B cell (primary cell): ENCODE measurements around the gene CFTR. TPM values are rescaled to one million over a fixed set of nuclear protein-coding genes. Genes with fewer than 3 reads are reported as not detected.

Experiments
- ATAC-seq: fragments of 200-7000 bp; cut with Tn5 transposase; one replicate; pipeline ENCODE4 v1.10.0; 2021; ENCODE audit warnings: low read depth, mild to moderate bottlenecking, moderate number of reproducible peaks, moderate library complexity
- CTCF ChIA-PET: fragments of 350-600 bp; sonication (Branson Sonifier 250); formaldehyde crosslinking; loops from one replicate; lab custom pipeline; 2021; ENCODE audit warnings: antibody characterized with exemption, inconsistent platforms; lab: Charles Lee
- POLR2A ChIA-PET: fragments of 350-600 bp; sonication (Branson Sonifier 250); formaldehyde crosslinking; loops from one replicate; lab custom pipeline; 2021; ENCODE audit warnings: antibody characterized with exemption; lab: Charles Lee
- DNase-seq: peaks from one replicate; pipeline ENCODE4 v3.0.0; 2013
- H2AFZ ChIP-seq: 2 replicates; pipeline ENCODE4 v1.6.1; 2012; ENCODE audit warnings: mild to moderate bottlenecking, low read depth, low read length; ENCODE audit not compliant: insufficient read depth, poor library complexity, severe bottlenecking
- H3K27ac ChIP-seq, 2 donors: 1 replicate in 1 of 2; 2 replicates in 1 of 2; pipeline ENCODE4 v1.5.1; 2012 to 2013; ENCODE audit warnings: low read length in 2 of 2, mild to moderate bottlenecking in 2 of 2, moderate library complexity in 1 of 2
- H3K27me3 ChIP-seq, 4 experiments: fragments of 200-600 bp in 1 of 4; sonication (generic) in 1 of 4; replicated peaks in 1 of 4; 1 replicate in 2 of 4; 2 replicates in 2 of 4; pipeline versions ENCODE4 v1.6.1 to v1.7.0; 2013 to 2016; ENCODE audit warnings: low read length in 3 of 4, mild to moderate bottlenecking in 2 of 4, mixed read lengths in 1 of 4, moderate library complexity in 1 of 4; ENCODE audit not compliant: insufficient read depth in 4 of 4, control insufficient read depth in 3 of 4; ENCODE audit errors: control extremely low read depth in 1 of 4
- H3K36me3 ChIP-seq, 2 experiments: replicated peaks in 1 of 2; 1 replicate in 1 of 2; 2 replicates in 1 of 2; pipeline versions ENCODE4 v1.6.1 to v1.7.1; 2013; ENCODE audit warnings: low read length in 1 of 2; ENCODE audit not compliant: insufficient read depth in 2 of 2, control insufficient read depth in 1 of 2; ENCODE audit errors: control extremely low read depth in 1 of 2, extremely low read depth in 1 of 2
- H3K4me1 ChIP-seq, 2 donors: fragments of 200-600 bp in 1 of 2; sonication (generic) in 1 of 2; 1 replicate in 1 of 2; 2 replicates in 1 of 2; pipeline versions ENCODE4 v1.5.1 to v1.6.1; 2013 to 2017; ENCODE audit warnings: low read length in 2 of 2; ENCODE audit not compliant: control insufficient read depth in 2 of 2, insufficient read depth in 2 of 2
- H3K4me2 ChIP-seq: replicated peaks from 2 replicates; pipeline ENCODE3; 2012; ENCODE audit warnings: mild to moderate bottlenecking, low read depth, low read length; ENCODE audit not compliant: poor library complexity, severe bottlenecking
- H3K4me3 ChIP-seq, 5 experiments: fragments of 200-600 bp in 1 of 5; sonication (generic) in 1 of 5; 1 replicate in 3 of 5; 2 replicates in 2 of 5; pipeline versions ENCODE4 v1.5.1 to v1.7.0; 2011 to 2016; ENCODE audit warnings: low read length in 4 of 5, mild to moderate bottlenecking in 4 of 5, low read depth in 2 of 5, control low read depth in 1 of 5, moderate library complexity in 1 of 5; ENCODE audit not compliant: insufficient read depth in 1 of 5; ENCODE audit errors: control extremely low read depth in 1 of 5, extremely low read depth in 1 of 5
- H3K79me2 ChIP-seq: fragments of 200-600 bp; sonication (generic); one replicate; pipeline ENCODE4 v1.6.0; 2016; ENCODE audit warnings: low read length; ENCODE audit not compliant: control insufficient read depth, insufficient read depth
- H3K9ac ChIP-seq: fragments of 200-600 bp; sonication (generic); 2 replicates; pipeline ENCODE4 v1.6.1; 2017; ENCODE audit warnings: mild to moderate bottlenecking, low read length, moderate library complexity
- H3K9me3 ChIP-seq, 3 donors: one replicate each; pipeline versions ENCODE4 v1.6.1 to v1.7.1; 2013; ENCODE audit warnings: low read length in 2 of 3; ENCODE audit not compliant: control insufficient read depth in 2 of 3, insufficient read depth in 1 of 3; ENCODE audit errors: control extremely low read depth in 1 of 3
- H4K20me1 ChIP-seq: 2 replicates; pipeline ENCODE4 v1.6.0; 2012; ENCODE audit warnings: mild to moderate bottlenecking, low read length; ENCODE audit not compliant: insufficient read depth, control insufficient read depth, poor library complexity, severe bottlenecking
- H3K27ac Mint-ChIP-seq: one replicate; pipeline ENCODE4 v1.8.0; 2021; ENCODE audit warnings: mixed read lengths
- H3K27me3 Mint-ChIP-seq: one replicate; pipeline ENCODE4 v1.8.0; 2021; ENCODE audit warnings: mixed read lengths
- H3K4me1 Mint-ChIP-seq: one replicate; pipeline ENCODE4 v1.8.0; 2021; ENCODE audit warnings: mixed read lengths
- H3K4me3 Mint-ChIP-seq: one replicate; pipeline ENCODE4 v1.8.0; 2021; ENCODE audit warnings: mixed read lengths
- H3K9me3 Mint-ChIP-seq: one replicate; pipeline ENCODE4 v1.8.0; 2022; ENCODE audit warnings: mixed read lengths; ENCODE audit not compliant: insufficient read depth
- EZH2 ChIP-seq: IDR thresholded peaks from 2 replicates; pipeline ENCODE4 v1.6.1; 2012; ENCODE audit warnings: borderline replicate concordance, low read depth, mild to moderate bottlenecking, moderate library complexity, low read length; ENCODE audit not compliant: insufficient read depth, poor library complexity, severe bottlenecking
- intact Hi-C: fragments of 100-400 bp; cut with micrococcal nuclease; formaldehyde crosslinking; loops from one replicate; pipeline ENCODE4 v1.10.0; 2022
- polyA plus RNA-seq: library from polyadenylated mRNA; depleted of rRNA; stranded (reverse); fragments of >200 nt; gene quantifications from 2 replicates; pipeline ENCODE4 v1.2.3, GENCODE V29; 2012
- total RNA-seq, 2 donors: library from RNA; stranded (reverse); fragments of 120-200 nt in 1 of 2; gene quantifications; 1 replicate in 1 of 2; 2 replicates in 1 of 2; pipeline versions ENCODE4 v1.2.3 to v1.2.4, GENCODE V29; 2013 to 2022
- TF ChIP-seq, protein P1 (sequence below): fragments of 200-600 bp; IDR thresholded peaks from one replicate; pipeline ENCODE4 v1.8.0; 2022; ENCODE audit warnings: antibody characterized with exemption, mild to moderate bottlenecking

The CFTR gene
- total and polyA plus RNA-seq, 2 donors (not counting 1 experiment from before 2014, with no cell fraction given) = not detected

DNA sequence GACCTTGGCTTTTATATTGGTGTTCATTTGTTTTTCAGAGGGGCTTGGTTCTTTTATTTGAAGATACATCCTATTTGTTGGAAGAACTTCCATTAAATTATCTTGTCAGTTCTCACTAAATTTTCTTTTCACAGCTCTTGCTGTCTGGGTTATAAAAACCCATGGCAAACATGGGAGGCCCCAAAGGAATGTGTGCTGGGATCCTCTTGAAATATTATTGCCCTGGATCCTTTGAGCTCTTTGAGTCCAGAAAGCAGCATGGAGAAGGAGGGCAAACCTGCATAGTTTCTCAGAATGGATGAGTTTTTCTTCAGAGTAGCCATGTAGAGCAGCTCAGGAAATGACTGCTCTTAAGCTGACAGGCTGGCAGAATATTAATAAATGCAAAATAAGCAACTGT, 206.0 kb downstream of the CFTR start:
- Histone ChIP-seq H3K4me3 (no peak overlapping the region), H3K79me2 (no peaks in the 10 kb centered on the region), H2AFZ (no peak overlapping the region), H3K9me3 (no peaks in the 10 kb centered on the region), H3K4me2 (no peak overlapping the region), H3K36me3 (no peaks in the 10 kb centered on the region), H3K27me3 (no peaks in the 10 kb centered on the region), H3K4me1 (no peaks in the 10 kb centered on the region), H3K27ac (no peak overlapping the region), H3K9ac (no peak overlapping the region), H4K20me1 (no peaks in the 10 kb centered on the region)
- DNase-seq (no peak), ATAC-seq (no peak)
- Mint-ChIP-seq H3K27me3 (no peaks in the 10 kb centered on the region), H3K27ac (no peak overlapping the region), H3K9me3 (no peaks in the 10 kb centered on the region), H3K4me3 (no peak overlapping the region), H3K4me1 (no peaks in the 10 kb centered on the region)
- no peak for TF ChIP-seq EZH2
- TF ChIP-seq, protein P1, sequence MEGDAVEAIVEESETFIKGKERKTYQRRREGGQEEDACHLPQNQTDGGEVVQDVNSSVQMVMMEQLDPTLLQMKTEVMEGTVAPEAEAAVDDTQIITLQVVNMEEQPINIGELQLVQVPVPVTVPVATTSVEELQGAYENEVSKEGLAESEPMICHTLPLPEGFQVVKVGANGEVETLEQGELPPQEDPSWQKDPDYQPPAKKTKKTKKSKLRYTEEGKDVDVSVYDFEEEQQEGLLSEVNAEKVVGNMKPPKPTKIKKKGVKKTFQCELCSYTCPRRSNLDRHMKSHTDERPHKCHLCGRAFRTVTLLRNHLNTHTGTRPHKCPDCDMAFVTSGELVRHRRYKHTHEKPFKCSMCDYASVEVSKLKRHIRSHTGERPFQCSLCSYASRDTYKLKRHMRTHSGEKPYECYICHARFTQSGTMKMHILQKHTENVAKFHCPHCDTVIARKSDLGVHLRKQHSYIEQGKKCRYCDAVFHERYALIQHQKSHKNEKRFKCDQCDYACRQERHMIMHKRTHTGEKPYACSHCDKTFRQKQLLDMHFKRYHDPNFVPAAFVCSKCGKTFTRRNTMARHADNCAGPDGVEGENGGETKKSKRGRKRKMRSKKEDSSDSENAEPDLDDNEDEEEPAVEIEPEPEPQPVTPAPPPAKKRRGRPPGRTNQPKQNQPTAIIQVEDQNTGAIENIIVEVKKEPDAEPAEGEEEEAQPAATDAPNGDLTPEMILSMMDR = no peak
- intact Hi-C loops = no loop called here
- ChIA-PET CTCF (interaction anchor here (0.6 kb wide), 1 partner anchor 119 kb away, joined by 3 read pairs; no protein-coding TSS in a partner anchor), POLR2A (no interaction called here)

DNA sequence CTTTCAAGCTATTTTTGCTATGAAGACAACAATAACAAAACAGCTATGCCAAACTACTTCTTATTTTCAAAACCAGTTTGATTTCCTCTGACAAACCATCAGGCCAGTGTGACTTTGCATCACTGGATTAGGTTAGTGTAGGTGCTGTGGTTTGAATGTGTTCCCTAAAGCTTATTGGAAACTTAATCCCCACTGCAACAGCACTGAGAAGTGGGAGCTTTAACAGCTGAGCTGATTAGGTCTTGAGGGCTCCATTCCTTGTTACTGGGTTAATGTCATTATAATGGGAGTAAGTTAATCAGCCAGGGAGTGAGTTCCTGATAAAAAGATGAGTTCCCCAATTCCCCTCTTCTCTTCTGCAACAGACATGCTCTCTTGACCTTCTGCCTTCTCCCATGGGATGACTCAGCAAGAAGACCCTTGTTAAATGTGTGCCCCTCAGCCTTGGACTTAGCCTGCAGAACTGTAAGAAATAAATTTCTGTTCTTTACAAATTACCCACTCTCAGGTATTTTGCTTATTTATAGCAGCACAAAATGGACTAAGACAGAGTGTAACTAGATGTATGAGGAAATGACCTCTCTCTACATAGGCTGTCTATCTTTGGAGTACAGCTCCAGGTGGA, 206.6 kb downstream of the CFTR start:
- Histone ChIP-seq H3K9ac (no peak overlapping the region), H2AFZ (no peak overlapping the region), H3K9me3 (no peaks in the 10 kb centered on the region), H3K4me3 (no peak overlapping the region), H4K20me1 (no peaks in the 10 kb centered on the region), H3K36me3 (no peaks in the 10 kb centered on the region), H3K27me3 (no peaks in the 10 kb centered on the region), H3K4me2 (no peak overlapping the region), H3K27ac (no peak overlapping the region), H3K79me2 (no peaks in the 10 kb centered on the region), H3K4me1 (no peaks in the 10 kb centered on the region)
- ChIA-PET CTCF (interaction anchor here (0.6 kb wide), 1 partner anchor 118 kb away, joined by 3 read pairs; no protein-coding TSS in a partner anchor), POLR2A (no interaction called here)
- ATAC-seq = no peak
- H3K27ac Mint-ChIP-seq = no peak overlapping the region
- H3K4me3 Mint-ChIP-seq = no peak overlapping the region
- no peaks in the 10 kb centered on the region for H3K27me3 Mint-ChIP-seq
- no peaks in the 10 kb centered on the region for H3K9me3 Mint-ChIP-seq
- no peak for TF ChIP-seq EZH2
- TF ChIP-seq, protein P1 = no peak
- H3K4me1 Mint-ChIP-seq = no peaks in the 10 kb centered on the region
- no peak for DNase-seq
- intact Hi-C loops = no loop called here
